ENCODE data around the gene EIF1AD. TPM values are rescaled to one million over a fixed set of nuclear protein-coding genes. Genes with fewer than 3 reads are reported as not detected.
A peak's percentile ranks its signal among the peaks of the same experiment; 100 is the strongest.

Gene EIF1AD
- total and polyA plus RNA-seq, 9 of the 15 experiments (the other 6 are each of a cell fraction or from before 2014, with no cell fraction given) = 50.1 to 98.8 (median 58.7) TPM

GRCh38 chr11:65988791-65989592, 13.0 kb downstream of the EIF1AD start (continued):
- no peak for TF ChIP-seq MTA3 (IDR thresholded peaks at IDR 0.05; ENCODE audit: borderline replicate concordance)
- TF ChIP-seq PTRF (tag; IDR thresholded peaks at IDR 0.05) = no peak
- TF ChIP-seq NELFE (IDR thresholded peaks at IDR 0.05; ENCODE audit: insufficient read depth, insufficient read length) = no peak
- peak; percentile 66; the same call in 1 of the 2 replicates for TF ChIP-seq CHAMP1 (IDR thresholded peaks at IDR 0.05)
- no peak for TF ChIP-seq SNIP1 (IDR thresholded peaks at IDR 0.05; ENCODE audit: low read depth)
- TF ChIP-seq, protein P1, sequence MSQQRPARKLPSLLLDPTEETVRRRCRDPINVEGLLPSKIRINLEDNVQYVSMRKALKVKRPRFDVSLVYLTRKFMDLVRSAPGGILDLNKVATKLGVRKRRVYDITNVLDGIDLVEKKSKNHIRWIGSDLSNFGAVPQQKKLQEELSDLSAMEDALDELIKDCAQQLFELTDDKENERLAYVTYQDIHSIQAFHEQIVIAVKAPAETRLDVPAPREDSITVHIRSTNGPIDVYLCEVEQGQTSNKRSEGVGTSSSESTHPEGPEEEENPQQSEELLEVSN (IDR thresholded peaks at IDR 0.05; ENCODE audit: borderline replicate concordance in 1 of 2, extremely low read depth in 1 of 2, insufficient read depth in 1 of 2, insufficient read length in 1 of 2, low read depth in 1 of 2, low read length in 1 of 2, poor library complexity in 1 of 2, severe bottlenecking in 1 of 2) = no peak
- no peak for TF ChIP-seq ETS2 (tag; IDR thresholded peaks at IDR 0.05; ENCODE audit: borderline replicate concordance, poor library complexity, severe bottlenecking)
- TF ChIP-seq SMC3 (conservative IDR thresholded peaks at IDR 0.05; ENCODE audit: insufficient read depth, low read depth, low read length) = peak; percentile 98
- no peak for TF ChIP-seq KAT8 (IDR thresholded peaks at IDR 0.05; ENCODE audit: low read depth)
- 0 out of 4 replicates have a peak, but pooled peaks of 1 of the 2 experiments have one; percentile 26 for TF ChIP-seq FOXK2 (conservative IDR thresholded peaks at IDR 0.05 in 1 of 2, IDR thresholded peaks at IDR 0.05 in 1 of 2; ENCODE audit: low read depth in 2 of 2)
- no peak for TF ChIP-seq EZH2 (IDR thresholded peaks at IDR 0.05; ENCODE audit: borderline replicate concordance, low read depth, low read length)
- peak; percentile 32; the same call in 1 of the 2 replicates for TF ChIP-seq CREM (IDR thresholded peaks at IDR 0.05; ENCODE audit: low read depth)
- TF ChIP-seq RBM39 (optimal IDR thresholded peaks at IDR 0.05; ENCODE audit: low read depth, low read length) = no peak
- no peak for TF ChIP-seq ZBTB26 (CRISPR knock-in tag; IDR thresholded peaks at IDR 0.05)
- TF ChIP-seq RREB1 (CRISPR knock-in tag; IDR thresholded peaks at IDR 0.05) = no peak
- TF ChIP-seq ZNF274 (IDR thresholded peaks at IDR 0.05; ENCODE audit: borderline replicate concordance, low read depth, low read length) = no peak

Measured in K562 (cell line).